ENCODE measurements around the gene PLAA.

GRCh38 chr9:26949637-26950069, 2.6 kb upstream of the PLAA start:
- TF ChIP-seq CTCF (conservative IDR thresholded peaks at IDR 0.05), result no peak
- no peak for TF ChIP-seq EZH2 (IDR thresholded peaks at IDR 0.05; ENCODE audit: low read depth)
